ENCODE measurements around the gene MYNN.

MYNN gene

DNA sequence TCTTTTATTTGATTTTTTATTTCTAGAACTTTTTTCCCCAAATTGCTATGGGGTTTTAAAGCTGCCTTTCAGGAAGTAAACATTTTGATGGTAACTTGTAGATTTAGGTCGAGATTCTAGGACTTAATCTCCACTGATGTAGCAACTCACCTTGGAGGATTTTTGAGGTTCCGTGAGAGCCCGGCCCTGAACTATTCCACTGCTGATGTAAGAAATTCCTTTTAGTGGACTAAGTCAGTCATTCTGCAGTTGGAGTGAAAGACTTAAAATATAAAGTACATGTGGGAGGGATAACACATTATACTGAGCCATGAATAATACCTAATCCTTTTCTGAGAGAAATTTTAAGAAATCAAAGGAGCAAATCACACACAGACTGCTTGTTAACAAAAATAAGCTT is 52.1 kb downstream of the MYNN start:
- Histone ChIP-seq H3K27ac (no peak overlapping the region), H3K4me3 (no peak overlapping the region), H3K9ac (ENCODE audit: insufficient read length) (no peak overlapping the region), H3K9me3 (ENCODE audit: low read depth, low read length) (no peaks in the 10 kb centered on the region), H3K36me3 (ENCODE audit: insufficient read depth, low read length) (no peaks in the 10 kb centered on the region)
- no peak for DNase-seq (ENCODE audit: low read depth, low spot score)
- no peak for TF ChIP-seq FOXP2 (optimal IDR thresholded peaks at IDR 0.05; ENCODE audit: control extremely low read depth, extremely low read length, insufficient read depth)
- TF ChIP-seq EZH2 (IDR thresholded peaks at IDR 0.05), result no peak
- no peak for TF ChIP-seq POLR2AphosphoS5 (IDR thresholded peaks at IDR 0.05; ENCODE audit: borderline replicate concordance, low read depth, low read length)

DNA sequence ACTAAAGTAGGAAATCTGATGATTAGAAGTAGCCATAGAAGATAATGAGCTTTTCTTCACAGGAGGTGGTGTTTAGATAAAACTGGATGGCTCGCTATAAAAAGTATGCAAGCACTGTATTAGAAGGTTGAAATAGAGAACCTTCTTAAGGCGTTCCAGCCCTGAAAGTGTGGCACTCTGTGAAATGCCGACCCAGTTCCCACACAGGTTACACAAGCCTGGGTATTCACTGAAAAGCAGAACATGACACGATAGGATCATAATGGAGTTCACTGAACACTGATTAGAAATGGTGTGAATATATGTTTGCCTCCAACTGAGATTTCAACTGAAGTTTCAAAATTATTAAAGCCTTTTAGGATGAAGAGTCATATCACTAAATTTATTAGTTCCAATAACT is 54.5 kb downstream of the MYNN start:
- no peak overlapping the region for H3K27ac ChIP-seq
- TF ChIP-seq POLR2AphosphoS5 (IDR thresholded peaks at IDR 0.05; ENCODE audit: borderline replicate concordance, low read depth, low read length) (no peak), EZH2 (IDR thresholded peaks at IDR 0.05) (no peak), FOXP2 (optimal IDR thresholded peaks at IDR 0.05; ENCODE audit: control extremely low read depth, extremely low read length, insufficient read depth) (no peak)
- no peak for DNase-seq (ENCODE audit: low read depth, low spot score)
- no peak overlapping the region for H3K4me3 ChIP-seq
- no peak overlapping the region for H3K9ac ChIP-seq (ENCODE audit: insufficient read length)
- no peaks in the 10 kb centered on the region for H3K36me3 ChIP-seq (ENCODE audit: insufficient read depth, low read length)
- no peaks in the 10 kb centered on the region for H3K9me3 ChIP-seq (ENCODE audit: low read depth, low read length)

DNA sequence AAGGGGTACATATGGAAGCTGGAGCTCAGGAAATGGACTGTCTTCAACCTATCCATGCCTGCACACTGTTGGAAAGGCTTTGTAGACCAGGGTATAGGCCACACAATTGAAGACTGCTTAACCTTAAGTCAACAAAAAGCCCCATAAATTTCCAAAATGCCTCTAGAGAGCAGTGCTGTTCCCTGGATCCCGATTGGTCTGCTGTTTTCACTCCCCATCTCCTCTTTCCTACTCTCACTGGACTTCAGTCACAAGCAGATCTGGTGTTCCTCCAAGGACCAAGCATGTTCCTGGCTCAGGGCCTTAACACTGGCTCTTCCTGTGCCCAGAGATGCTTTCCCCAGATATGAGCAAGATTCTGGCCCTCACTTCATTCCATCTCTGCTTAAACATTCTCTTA is 62.3 kb downstream of the MYNN start:
- H3K9ac ChIP-seq (ENCODE audit: insufficient read length), result no peak overlapping the region
- no peaks in the 10 kb centered on the region for H3K9me3 ChIP-seq (ENCODE audit: low read depth, low read length)
- no peaks in the 10 kb centered on the region for H3K36me3 ChIP-seq (ENCODE audit: insufficient read depth, low read length)
- H3K27ac ChIP-seq, result no peak overlapping the region
- H3K4me3 ChIP-seq, result no peak overlapping the region
- no peak for DNase-seq (ENCODE audit: low read depth, low spot score)
- TF ChIP-seq FOXP2 (optimal IDR thresholded peaks at IDR 0.05; ENCODE audit: control extremely low read depth, extremely low read length, insufficient read depth) (no peak), EZH2 (IDR thresholded peaks at IDR 0.05) (no peak), POLR2AphosphoS5 (IDR thresholded peaks at IDR 0.05; ENCODE audit: borderline replicate concordance, low read depth, low read length) (no peak)

DNA sequence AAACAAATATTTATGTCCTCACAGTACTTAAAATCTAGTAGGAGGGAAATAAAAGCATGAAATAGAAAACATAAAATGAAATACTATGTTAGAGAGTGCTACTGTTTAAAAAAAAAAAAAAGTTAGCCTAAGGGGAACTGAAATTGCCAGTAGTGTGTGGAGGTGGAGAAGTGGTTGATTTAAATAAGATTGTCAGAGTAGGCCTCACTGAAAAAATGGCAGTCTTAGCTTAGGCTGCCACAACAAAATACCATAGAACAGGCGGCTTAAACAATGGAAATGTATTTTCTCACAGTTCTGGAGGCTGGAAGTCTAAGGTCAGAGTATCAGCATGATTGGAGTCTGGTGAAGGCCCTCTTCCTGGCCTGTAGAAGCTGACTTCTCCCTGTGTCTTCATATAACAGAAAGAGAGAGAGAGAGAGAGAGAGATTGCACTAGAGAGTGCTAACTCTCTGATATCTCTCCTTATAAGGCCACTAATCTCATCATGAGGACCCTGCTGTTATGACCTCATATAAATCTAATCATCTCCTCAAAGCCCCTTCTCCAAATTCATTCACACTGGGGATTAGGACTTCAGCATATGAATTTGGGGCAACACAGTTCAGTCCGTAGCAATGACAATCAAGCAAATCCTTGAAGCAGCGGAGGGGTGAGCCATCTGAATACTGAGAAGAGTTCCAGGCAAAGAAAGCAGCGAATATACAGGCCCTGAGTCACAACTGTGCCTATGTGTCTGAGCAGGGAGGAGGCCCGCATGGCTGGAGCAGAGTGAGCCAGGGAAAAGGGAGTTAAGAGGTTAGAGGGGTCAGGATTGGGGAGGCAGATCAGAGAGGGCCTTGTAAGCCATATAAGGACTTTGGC is 63.1 kb downstream of the MYNN start:
- Histone ChIP-seq H3K4me3 (no peak overlapping the region), H3K27ac (no peak overlapping the region), H3K9me3 (ENCODE audit: low read depth, low read length) (no peaks in the 10 kb centered on the region), H3K9ac (ENCODE audit: insufficient read length) (no peak overlapping the region), H3K36me3 (ENCODE audit: insufficient read depth, low read length) (no peaks in the 10 kb centered on the region)
- DNase-seq (ENCODE audit: low read depth, low spot score), result no peak
- TF ChIP-seq POLR2AphosphoS5 (IDR thresholded peaks at IDR 0.05; ENCODE audit: borderline replicate concordance, low read depth, low read length) (no peak), FOXP2 (optimal IDR thresholded peaks at IDR 0.05; ENCODE audit: control extremely low read depth, extremely low read length, insufficient read depth) (no peak), EZH2 (IDR thresholded peaks at IDR 0.05) (no peak)

DNA sequence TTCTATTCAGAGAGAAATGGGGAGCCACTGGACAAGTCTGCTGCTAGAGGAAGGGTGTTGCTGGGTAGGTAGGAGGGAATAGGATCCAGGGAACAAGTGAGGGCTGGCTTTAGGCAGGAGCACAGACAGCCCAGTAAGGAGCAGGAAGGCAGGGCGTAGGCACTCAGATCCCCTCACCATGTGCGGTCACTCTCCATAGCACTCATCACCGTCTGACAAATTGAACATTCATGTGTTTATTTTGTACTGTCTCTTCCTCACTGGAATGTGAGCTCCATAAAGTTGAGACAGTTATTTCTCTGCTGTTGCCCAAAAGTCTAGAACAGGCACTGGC is 63.7 kb downstream of the MYNN start:
- no peak overlapping the region for H3K4me3 ChIP-seq
- no peak overlapping the region for H3K9ac ChIP-seq (ENCODE audit: insufficient read length)
- no peak for DNase-seq (ENCODE audit: low read depth, low spot score)
- no peak overlapping the region for H3K27ac ChIP-seq
- no peaks in the 10 kb centered on the region for H3K36me3 ChIP-seq (ENCODE audit: insufficient read depth, low read length)
- H3K9me3 ChIP-seq (ENCODE audit: low read depth, low read length), result no peaks in the 10 kb centered on the region
- no peak for TF ChIP-seq POLR2AphosphoS5 (IDR thresholded peaks at IDR 0.05; ENCODE audit: borderline replicate concordance, low read depth, low read length)
- no peak for TF ChIP-seq FOXP2 (optimal IDR thresholded peaks at IDR 0.05; ENCODE audit: control extremely low read depth, extremely low read length, insufficient read depth)
- TF ChIP-seq EZH2 (IDR thresholded peaks at IDR 0.05), result no peak

DNA sequence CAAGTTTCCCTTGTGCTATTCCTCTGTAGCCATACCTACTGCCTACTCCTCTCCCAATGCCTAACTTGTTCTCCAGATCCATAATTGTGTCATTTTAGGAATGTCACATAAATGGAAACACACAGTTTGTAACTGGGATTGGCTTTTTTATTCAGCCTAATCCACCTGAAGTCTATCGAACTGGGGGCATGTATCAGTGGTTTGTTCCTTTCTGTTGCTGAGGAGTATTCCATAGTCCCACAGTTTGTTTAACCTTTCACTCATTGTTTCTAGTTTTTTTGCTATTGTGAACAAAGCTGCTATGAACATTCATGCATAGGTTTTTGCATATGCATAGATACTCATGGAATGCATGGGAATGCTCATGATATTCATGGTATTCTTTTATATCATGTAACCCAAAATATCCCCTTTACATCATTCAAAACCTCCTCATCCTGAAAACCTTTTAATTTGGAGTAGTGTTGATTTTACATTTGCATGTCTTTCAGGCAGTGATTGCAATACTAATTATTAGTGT is 65.4 kb downstream of the MYNN start:
- TF ChIP-seq FOXP2 (optimal IDR thresholded peaks at IDR 0.05; ENCODE audit: control extremely low read depth, extremely low read length, insufficient read depth), result no peak
- TF ChIP-seq POLR2AphosphoS5 (IDR thresholded peaks at IDR 0.05; ENCODE audit: borderline replicate concordance, low read depth, low read length), result no peak
- no peak for TF ChIP-seq EZH2 (IDR thresholded peaks at IDR 0.05)
- Histone ChIP-seq H3K9me3 (ENCODE audit: low read depth, low read length) (no peaks in the 10 kb centered on the region), H3K4me3 (no peak overlapping the region), H3K36me3 (ENCODE audit: insufficient read depth, low read length) (no peaks in the 10 kb centered on the region), H3K27ac (no peak overlapping the region), H3K9ac (ENCODE audit: insufficient read length) (no peak overlapping the region)
- DNase-seq (ENCODE audit: low read depth, low spot score), result no peak

Data from SK-N-MC (cell line).